Psoas muscle (tissue), 8 donors: ENCODE measurements around the gene HUNK. TPM values are rescaled to one million over a fixed set of nuclear protein-coding genes. Genes with fewer than 3 reads are reported as not detected.
A peak's percentile ranks its signal among the peaks of the same experiment; 100 is the strongest.

Source experiments
- ATAC-seq, 4 donors: fragments of 200-7000 bp; cut with Tn5 transposase; one replicate each; pipeline ENCODE4 v1.9.1; 2020; ENCODE audit warnings: moderate library complexity in 3 of 4, mild to moderate bottlenecking in 2 of 4
- DNase-seq, 2 donors: peaks; one replicate each; pipeline ENCODE4 v3.0.0-alpha.2; 2020
- H3K27ac ChIP-seq: fragments of 200-600 bp; one replicate; pipeline ENCODE4 v1.8.0; 2022
- H3K27me3 ChIP-seq, 3 donors: fragments of 200-600 bp in 1 of 3; one replicate each; pipeline versions ENCODE4 v1.6.1 to v1.8.0; 2013 to 2022; ENCODE audit warnings: low read length in 2 of 3, mild to moderate bottlenecking in 2 of 3, moderate library complexity in 1 of 3; ENCODE audit not compliant: insufficient read depth in 3 of 3
- H3K36me3 ChIP-seq, 2 donors: fragments of 200-600 bp in 1 of 2; one replicate each; pipeline versions ENCODE4 v1.6.1 to v1.8.0; 2013 to 2022; ENCODE audit warnings: low read depth in 1 of 2, mild to moderate bottlenecking in 1 of 2, moderate library complexity in 1 of 2; ENCODE audit not compliant: insufficient read depth in 1 of 2
- H3K4me1 ChIP-seq: fragments of 200-600 bp; one replicate; pipeline ENCODE4 v1.8.0; 2022
- H3K4me3 ChIP-seq: fragments of 200-600 bp; one replicate; pipeline ENCODE4 v1.8.0; 2022; ENCODE audit warnings: mild to moderate bottlenecking
- H3K9me3 ChIP-seq: fragments of 200-600 bp; one replicate; pipeline ENCODE4 v1.8.0; 2022
- CTCF ChIP-seq: fragments of 200-600 bp; IDR thresholded peaks from one replicate; pipeline ENCODE4 v1.8.0; 2022; ENCODE audit warnings: antibody characterized with exemption
- WGBS, 3 donors: extraction: QIAGEN DNeasy Blood & Tissue Kit; methylation state at CpG; one replicate each; pipeline versions ENCODE4 v1.1.6 to v1.1.7; 2013; 5-methylcytosine and 5-hydroxymethylcytosine counted together
- intact Hi-C, 2 donors: fragments of 100-400 bp; cut with DNase I; formaldehyde crosslinking; loops; one replicate each; pipeline versions ENCODE4 v1.11.0 to v1.14.2; 2022
- polyA plus RNA-seq, 3 donors: library from polyadenylated mRNA; stranded (reverse); fragments of 200-250 nt; gene quantifications; one replicate each; pipeline ENCODE4 v1.2.3, GENCODE V29; 2013
- total RNA-seq, 4 donors: library from RNA; stranded (reverse); fragmentation: NEBNext Ultra II Directional in 2 of 4; extraction: Animal tissue kit (Norgen Biotek cat#: 25700) in 2 of 4; gene quantifications; one replicate each; pipeline versions ENCODE4 v1.2.1 to v1.2.4, GENCODE V29; 2021 to 2023
- donor health status: healthy with polysubstance abuse.
- donor health status: DM: no; HTN: no; CAD: no; lungs with moderate emphysema.
- donor health status: Bipolar disorder and iron deficiency.
- donor health status: healthy.
- donor health status: DM: yes; HTN: yes; CAD: no.
- donor health status: DM: no; HTN: no; CAD: no.
- donor health status: DM: no; HTN: no; CAD: no.
- donor health status: DM: yes; HTN: yes; CAD: no.

The HUNK gene
- total and polyA plus RNA-seq, 7 donors, result 0.03 to 0.54 (median 0.10) TPM

- TF ChIP-seq CTCF, result no peak
- H3K27me3 ChIP-seq, result no peaks in the 10 kb centered on the region
- no peaks in the 10 kb centered on the region for H3K36me3 ChIP-seq
- WGBS, 3 donors, result 84 to 90% (median 85%) methylated on average over 3 of the region's 3 CpGs
- no peak for ATAC-seq
- no peak overlapping the region for H3K27ac ChIP-seq
- H3K4me1 ChIP-seq, result no peaks in the 10 kb centered on the region
- no peak overlapping the region for H3K4me3 ChIP-seq
- intact Hi-C loops, result no loop called here
- DNase-seq, result no peak
- no peaks in the 10 kb centered on the region for H3K9me3 ChIP-seq
Measured at GRCh38 chr21:31915566-31915965, 42.7 kb downstream of the HUNK start.

GRCh38 chr21:31917108-31917507 is 44.3 kb downstream of the HUNK start:
- H3K4me3 ChIP-seq, result no peak overlapping the region
- ATAC-seq, result no peak
- H3K36me3 ChIP-seq, result no peaks in the 10 kb centered on the region
- TF ChIP-seq CTCF, result no peak
- H3K27me3 ChIP-seq, result no peaks in the 10 kb centered on the region
- peak in 1 of 2 donors; percentile 46 for DNase-seq
- H3K27ac ChIP-seq, result no peak overlapping the region
- intact Hi-C loops, result no loop called here
- no peaks in the 10 kb centered on the region for H3K4me1 ChIP-seq
- H3K9me3 ChIP-seq, result no peaks in the 10 kb centered on the region
- WGBS, 3 donors, result 73 to 88% (median 87%) methylated on average over 7 of the region's 7 CpGs

GRCh38 chr21:31918250-31918775 is 45.5 kb downstream of the HUNK start:
- H3K4me1 ChIP-seq, result no peaks in the 10 kb centered on the region
- no peak for ATAC-seq
- intact Hi-C loops, result no loop called here
- H3K27ac ChIP-seq, result no peak overlapping the region
- no peak overlapping the region for H3K4me3 ChIP-seq
- H3K27me3 ChIP-seq, result no peaks in the 10 kb centered on the region
- no peak for DNase-seq
- no peaks in the 10 kb centered on the region for H3K36me3 ChIP-seq
- no peaks in the 10 kb centered on the region for H3K9me3 ChIP-seq
- 95 to 97% (median 96%) methylated on average over 3 of the region's 3 CpGs for WGBS, 3 donors
- no peak for TF ChIP-seq CTCF

- intact Hi-C loops, result no loop called here
- WGBS, 3 donors, result 36 to 70% (median 53%) methylated on average over 1 of the region's 1 CpG
Measured at GRCh38 chr21:31920275-31920674, 47.5 kb downstream of the HUNK start.

More at GRCh38 chr21:31920275-31920674, 47.5 kb downstream of the HUNK start:
- H3K9me3 ChIP-seq, result no peaks in the 10 kb centered on the region
- H3K4me3 ChIP-seq, result no peak overlapping the region
- H3K27ac ChIP-seq, result no peak overlapping the region
- ATAC-seq, result no peak
- no peaks in the 10 kb centered on the region for H3K4me1 ChIP-seq
- H3K36me3 ChIP-seq, result no peaks in the 10 kb centered on the region
- H3K27me3 ChIP-seq, result no peaks in the 10 kb centered on the region
- TF ChIP-seq CTCF, result no peak
- DNase-seq, result no peak
